NB4 (cell line): ENCODE results near the gene MGME1.

Source experiments
- DNase-seq: peaks from one replicate; pipeline ENCODE4 v3.0.0; 2010; ENCODE audit warnings: low read depth
- H3K4me3 ChIP-seq: one replicate; pipeline ENCODE4 v1.5.1; 2011; ENCODE audit warnings: mild to moderate bottlenecking, low read depth, low read length, moderate library complexity
- CTCF ChIP-seq: IDR thresholded peaks from one replicate; pipeline ENCODE4 v1.5.1; 2012; ENCODE audit warnings: low read depth, low read length
- MYC ChIP-seq: IDR thresholded peaks from 2 replicates; pipeline ENCODE4 v1.6.1; 2011; ENCODE audit warnings: low read depth, low read length
- POLR2A ChIP-seq: IDR thresholded peaks from 2 replicates; pipeline ENCODE4 v1.6.1; 2011; ENCODE audit warnings: mild to moderate bottlenecking; ENCODE audit not compliant: insufficient read length; ENCODE audit errors: extremely low read depth
- TF ChIP-seq, protein P1 (sequence below): IDR thresholded peaks from 2 replicates; pipeline ENCODE4 v1.6.1; 2011; ENCODE audit warnings: low read depth, low read length

MGME1 gene

DNA sequence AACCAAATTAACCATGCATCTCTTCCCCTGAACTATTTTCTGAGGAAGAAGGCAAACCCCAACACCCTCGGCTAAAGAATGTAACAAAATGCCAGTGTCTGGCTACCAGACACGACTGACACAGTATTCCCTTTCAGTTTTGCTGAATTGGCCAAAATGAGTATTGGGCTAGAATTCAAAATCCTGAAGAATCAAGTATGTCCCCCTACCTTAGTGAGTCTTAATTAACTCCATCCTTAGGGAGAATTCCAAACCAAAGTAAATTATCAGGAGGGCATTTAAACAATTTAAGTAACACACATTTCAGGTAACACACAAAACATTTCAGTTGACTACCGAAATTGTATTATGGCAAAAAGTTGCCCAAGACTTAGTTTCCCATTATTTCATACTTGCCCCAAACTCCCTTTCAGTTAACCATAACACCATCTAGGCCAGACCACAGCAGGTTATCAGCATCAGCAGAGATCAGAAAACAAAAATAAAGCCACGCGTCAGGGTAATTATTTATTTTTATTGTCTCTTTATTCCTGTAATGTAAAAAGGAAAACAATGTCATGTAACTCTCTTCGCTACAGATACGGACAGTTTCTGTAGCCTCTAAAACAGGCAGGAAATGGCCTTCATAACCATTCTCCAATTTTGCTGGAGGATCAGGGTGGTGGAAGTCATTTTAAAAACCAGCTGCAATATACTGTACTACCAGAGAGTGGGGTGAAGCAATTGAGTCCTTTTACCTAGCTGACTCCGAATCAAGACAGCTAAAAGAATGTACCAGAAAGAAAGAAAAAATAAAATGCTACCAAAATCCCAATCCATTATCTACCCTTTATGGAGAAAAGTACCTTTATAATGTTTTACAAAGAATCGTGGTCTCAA is 2.1 kb upstream of the MGME1 start:
- DNase-seq: peak; percentile 76
- TF ChIP-seq MYC (no peak), CTCF (no peak), POLR2A (no peak)
- TF ChIP-seq, protein P1, sequence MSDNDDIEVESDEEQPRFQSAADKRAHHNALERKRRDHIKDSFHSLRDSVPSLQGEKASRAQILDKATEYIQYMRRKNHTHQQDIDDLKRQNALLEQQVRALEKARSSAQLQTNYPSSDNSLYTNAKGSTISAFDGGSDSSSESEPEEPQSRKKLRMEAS: no peak
- H3K4me3 ChIP-seq: peak overlapping the region; percentile 97

- DNase-seq: peak; percentile 69
- no peak for TF ChIP-seq CTCF
- TF ChIP-seq POLR2A: peak; percentile 21
- TF ChIP-seq, protein P1: peak; percentile 86
- TF ChIP-seq MYC: peak; percentile 55; the same call in 1 of the 2 replicates
- peak overlapping the region; percentile 97 for H3K4me3 ChIP-seq
These were observed 1.1 kb upstream of the MGME1 start for GRCh38 chr20:17967521-17968365.

DNA sequence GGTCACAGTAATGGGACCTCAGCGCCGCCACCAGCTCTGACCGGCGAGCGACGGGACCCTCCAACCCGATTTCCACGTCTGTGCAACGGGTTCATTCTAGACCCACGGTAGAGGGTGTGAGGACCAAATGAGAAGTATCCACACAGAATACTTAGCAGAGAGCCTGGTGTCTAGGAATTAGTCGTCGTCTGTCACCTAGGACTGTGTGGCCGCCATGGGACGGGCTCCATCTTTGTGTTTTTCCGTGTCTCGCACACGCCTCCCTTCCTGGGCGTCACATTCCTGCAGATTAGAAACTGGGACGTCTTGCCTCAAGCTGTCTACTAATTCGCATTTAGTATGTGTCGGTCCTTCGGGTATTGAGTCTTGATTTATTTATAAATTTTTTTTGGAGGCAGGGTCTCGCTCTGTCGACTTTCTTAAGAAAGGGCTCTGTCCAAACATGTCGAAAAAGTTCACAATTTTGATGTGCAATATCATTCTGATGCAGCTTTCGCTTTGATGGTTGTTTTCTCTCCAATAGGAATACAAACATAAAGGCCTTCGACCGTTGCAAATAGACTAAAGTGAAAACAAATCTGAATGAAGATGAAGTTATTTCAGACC is 563 bp downstream of the MGME1 start:
- DNase-seq: peak; percentile 69
- TF ChIP-seq CTCF (no peak), POLR2A (no peak), MYC (no peak)
- TF ChIP-seq, protein P1: 0 out of 2 replicates have a peak, but pooled peaks have one; percentile 41
- peak overlapping the region; percentile 97 for H3K4me3 ChIP-seq

DNA sequence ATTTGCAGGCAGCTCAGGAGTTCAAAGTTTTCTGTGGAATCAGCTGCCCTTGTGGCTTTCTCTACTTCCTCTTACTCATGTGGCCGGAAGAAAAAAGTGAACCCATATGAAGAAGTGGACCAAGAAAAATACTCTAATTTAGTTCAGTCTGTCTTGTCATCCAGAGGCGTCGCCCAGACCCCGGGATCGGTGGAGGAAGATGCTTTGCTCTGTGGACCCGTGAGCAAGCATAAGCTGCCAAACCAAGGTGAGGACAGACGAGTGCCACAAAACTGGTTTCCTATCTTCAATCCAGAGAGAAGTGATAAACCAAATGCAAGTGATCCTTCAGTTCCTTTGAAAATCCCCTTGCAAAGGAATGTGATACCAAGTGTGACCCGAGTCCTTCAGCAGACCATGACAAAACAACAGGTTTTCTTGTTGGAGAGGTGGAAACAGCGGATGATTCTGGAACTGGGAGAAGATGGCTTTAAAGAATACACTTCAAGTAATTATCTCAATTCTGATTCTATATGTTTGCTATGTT is 1.1 kb downstream of the MGME1 start:
- TF ChIP-seq, protein P1: peak; percentile 76
- TF ChIP-seq CTCF (no peak), POLR2A (peak; percentile 69), MYC (peak; percentile 85)
- DNase-seq: peak; percentile 90

DNA sequence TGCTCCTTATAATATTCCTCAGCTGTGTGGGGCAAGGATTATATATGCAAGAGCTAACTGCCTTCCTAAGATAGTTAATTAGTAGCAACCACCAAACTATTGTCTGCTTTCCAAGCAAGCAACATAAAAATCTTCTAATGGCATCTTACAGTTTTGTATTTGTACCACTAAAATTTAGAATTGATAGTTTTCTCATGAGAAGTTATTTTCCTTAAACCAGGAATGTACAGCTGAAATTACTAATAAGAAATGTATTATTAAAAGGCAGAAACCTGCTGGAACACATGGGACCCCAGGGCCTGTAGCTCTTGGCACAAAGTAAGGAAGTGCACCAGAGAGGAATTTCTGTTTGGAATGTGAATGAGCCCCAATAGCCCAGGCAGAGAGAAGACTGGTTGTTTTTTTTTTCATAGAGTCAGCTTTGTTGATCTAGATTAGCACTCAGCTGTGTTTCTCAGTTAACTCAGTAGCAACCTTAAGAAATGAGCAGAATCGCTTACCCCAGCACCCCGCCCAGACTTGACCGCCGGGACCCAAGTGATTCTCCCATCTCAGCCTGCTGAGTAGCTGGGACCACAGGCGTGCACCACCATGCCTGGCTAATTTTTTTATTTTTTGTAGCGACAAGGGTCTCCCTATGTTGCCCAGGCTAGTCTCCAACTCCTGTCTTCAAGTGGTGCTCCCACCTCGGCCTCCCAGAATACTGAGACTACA is 2.6 kb downstream of the MGME1 start:
- TF ChIP-seq POLR2A (no peak), MYC (no peak), CTCF (no peak)
- TF ChIP-seq, protein P1: no peak
- DNase-seq: no peak
- H3K4me3 ChIP-seq: peak overlapping the region; percentile 97

More for the DNA sequence above, 1.1 kb downstream of the MGME1 start:
- H3K4me3 ChIP-seq: peak overlapping the region; percentile 97
